Activated naive CD4-positive, alpha-beta T cell treated with anti-CD3 and anti-CD28 coated beads, Interleukin-2, amount 50 U/mL, for 72 hours (primary cell): ENCODE data around the gene APBB2. TPM values are rescaled to one million over a fixed set of nuclear protein-coding genes. Genes with fewer than 3 reads are reported as not detected.
"Not testable (repeated sequence)": the region's sequence is repeated elsewhere in the genome, so short reads cannot be mapped to it uniquely, and the experiment has no call there.

Experiments used
- ATAC-seq, 2 donors: fragments of 150-1000 bp; cut with Tn5 transposase; 2 replicates each; pipeline ENCODE4 v1.10.0; 2021; ENCODE audit warnings: mild to moderate bottlenecking in 2 of 2, moderate library complexity in 2 of 2
- DNase-seq, 2 donors: peaks; one replicate each; pipeline ENCODE4 v3.0.0; 2021 to 2022; ENCODE audit warnings: low spot score in 2 of 2
- H3K27ac Mint-ChIP-seq, 2 donors: one replicate each; pipeline ENCODE4 v1.8.0; 2022; ENCODE audit warnings: mild to moderate bottlenecking in 2 of 2, mixed read lengths in 2 of 2
- H3K36me3 Mint-ChIP-seq, 2 donors: one replicate each; pipeline ENCODE4 v1.8.0; 2022; ENCODE audit warnings: mixed read lengths in 2 of 2
- H3K9me3 Mint-ChIP-seq, 2 donors: one replicate each; pipeline ENCODE4 v1.8.0; 2022; ENCODE audit warnings: mixed read lengths in 2 of 2
- total RNA-seq, 2 donors: library from RNA; stranded (reverse); gene quantifications; one replicate each; pipeline ENCODE4 v1.2.3, GENCODE V29; 2022

Gene APBB2
- total RNA-seq, 2 donors from 2014 or later: 1.6 to 6.1 TPM

DNA sequence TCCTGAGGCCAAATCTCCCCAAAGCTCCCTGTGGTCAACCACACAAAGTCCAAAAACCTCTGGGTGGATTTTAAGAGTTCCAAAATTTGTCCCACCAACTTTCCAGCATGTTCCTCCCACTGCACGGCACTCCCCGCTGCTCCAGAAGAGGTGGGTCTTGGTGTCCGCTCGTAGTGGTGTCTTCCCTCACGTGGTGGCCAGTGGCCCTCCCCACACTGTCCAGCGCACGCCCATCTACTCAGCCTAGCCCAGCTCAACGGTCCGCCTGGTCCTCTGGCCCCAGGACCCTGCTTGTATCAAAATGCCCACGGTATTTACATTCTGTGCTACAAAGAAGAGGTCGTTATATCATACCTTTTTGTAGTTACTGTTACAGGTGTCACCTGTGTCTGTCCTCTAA lies 381.1 kb downstream of the APBB2 start:
- H3K9me3 Mint-ChIP-seq: peaks cover 0 to 3% of the 10 kb centered on the region in 2 donors
- DNase-seq (no peak), ATAC-seq (no peak)
- H3K36me3 Mint-ChIP-seq: peaks cover 0 to 10% of the 10 kb centered on the region in 2 donors
- no peak overlapping the region for H3K27ac Mint-ChIP-seq

DNA sequence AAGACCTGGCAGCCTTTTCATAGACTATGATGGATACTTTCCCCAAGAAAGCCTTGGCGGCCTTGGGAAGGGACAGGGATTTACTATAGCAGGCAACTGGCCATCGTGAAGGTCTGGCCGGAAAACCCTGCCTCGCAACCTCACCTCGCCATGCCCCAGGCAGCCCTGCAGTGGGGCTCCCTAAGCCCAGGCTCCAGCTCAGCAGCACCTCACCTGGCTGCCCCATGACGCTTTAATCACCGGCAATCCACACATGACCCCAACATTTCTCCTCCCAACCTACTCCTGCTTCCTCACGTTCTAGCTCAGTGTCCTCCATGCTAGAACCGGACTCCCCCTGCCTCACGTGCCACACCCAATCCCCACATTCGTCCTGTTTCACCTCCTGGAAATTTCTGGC lies 382.2 kb downstream of the APBB2 start:
- DNase-seq (no peak), ATAC-seq (no peak)
- Mint-ChIP-seq H3K27ac (no peak overlapping the region), H3K36me3 (peaks cover 0 to 14% of the 10 kb centered on the region in 2 donors), H3K9me3 (peaks cover 0 to 7% of the 10 kb centered on the region in 2 donors)

DNA sequence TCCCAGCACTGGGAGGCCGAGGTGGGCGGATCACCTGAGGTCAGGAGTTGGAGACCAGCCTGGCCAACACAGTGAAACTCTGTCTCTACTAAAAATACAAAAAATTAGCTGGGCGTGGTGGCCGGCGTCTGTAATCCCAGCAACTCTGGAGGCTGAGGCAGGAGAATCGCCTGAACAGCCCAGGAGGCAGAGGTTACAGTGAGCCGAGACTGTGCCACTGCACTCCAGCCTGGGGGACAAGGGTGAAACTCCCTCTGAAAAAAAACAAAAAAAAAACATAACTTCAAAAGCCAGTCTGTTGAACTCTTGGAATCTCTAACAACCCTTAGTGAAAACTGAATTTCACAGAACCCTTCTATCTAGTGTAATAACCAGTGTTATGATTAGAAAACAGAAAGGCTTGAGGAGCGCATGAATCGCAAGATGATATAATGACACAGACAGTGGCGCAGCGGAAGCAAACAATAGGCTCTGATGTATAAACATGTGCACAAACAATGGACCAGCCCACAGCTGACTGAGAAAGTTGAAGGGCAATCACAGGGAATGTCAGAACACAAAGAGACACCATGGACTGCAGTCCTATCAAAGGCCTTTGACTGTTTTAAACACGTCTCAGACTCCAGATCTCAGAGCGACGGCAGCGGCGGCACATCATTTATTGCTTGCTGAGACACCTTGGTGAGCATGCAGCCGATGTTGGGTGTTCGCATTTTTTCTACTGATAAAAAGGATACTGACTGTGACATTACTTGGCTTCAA lies 383.0 kb downstream of the APBB2 start:
- no peak for DNase-seq
- Mint-ChIP-seq H3K9me3 (peaks cover 0 to 7% of the 10 kb centered on the region in 2 donors), H3K27ac (peak overlapping the region in 1 of 2 donors; percentile 5), H3K36me3 (peaks cover 0 to 14% of the 10 kb centered on the region in 2 donors)
- ATAC-seq: no peak

DNA sequence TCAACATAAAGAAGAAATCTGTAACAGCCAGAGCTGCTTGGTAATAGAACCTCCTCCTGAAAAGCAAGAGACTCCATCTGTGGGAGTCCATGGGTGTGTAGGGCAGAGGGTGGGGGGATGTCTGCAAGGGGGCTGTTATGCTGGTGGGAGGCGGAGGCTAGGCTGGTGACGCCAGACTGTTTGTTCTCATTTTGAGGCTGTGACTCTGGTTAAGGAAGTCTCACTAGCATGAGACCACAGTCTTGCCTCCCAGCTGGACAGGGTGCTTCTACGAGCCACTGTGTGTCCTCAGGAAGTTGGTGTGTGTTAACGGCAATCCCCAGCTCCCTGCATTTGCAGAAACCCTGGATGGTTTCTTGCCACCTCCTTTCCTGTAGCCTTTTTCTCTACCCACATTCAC lies 384.8 kb downstream of the APBB2 start:
- Mint-ChIP-seq H3K36me3 (peaks cover 0 to 14% of the 10 kb centered on the region in 2 donors), H3K27ac (peak overlapping the region in 1 of 2 donors; percentile 50), H3K9me3 (peaks cover 0 to 7% of the 10 kb centered on the region in 2 donors)
- ATAC-seq (no peak), DNase-seq (no peak)

DNA sequence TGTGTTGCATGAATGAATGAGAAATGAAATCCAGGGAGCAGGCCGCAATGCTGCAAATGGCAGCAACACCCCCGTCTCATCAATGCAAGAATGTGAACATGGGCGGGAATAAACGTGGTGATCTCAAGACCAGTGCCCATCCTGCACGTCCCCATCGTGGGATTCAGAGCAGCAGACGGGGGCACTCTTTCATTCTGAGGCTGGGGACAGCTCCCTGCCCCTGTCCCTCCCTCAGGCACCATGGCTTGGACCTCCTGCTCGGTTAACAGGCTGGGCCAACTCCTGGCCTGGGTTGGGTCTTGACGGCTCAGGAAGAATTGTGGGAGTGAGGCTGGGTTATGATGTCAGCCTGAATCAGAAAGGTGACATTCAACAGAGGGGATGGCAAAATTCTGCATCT lies 385.7 kb downstream of the APBB2 start:
- H3K36me3 Mint-ChIP-seq: peaks cover 0 to 14% of the 10 kb centered on the region in 2 donors
- DNase-seq (no peak), ATAC-seq (no peak)
- H3K27ac Mint-ChIP-seq: no peak overlapping the region
- H3K9me3 Mint-ChIP-seq: peaks cover 0 to 7% of the 10 kb centered on the region in 2 donors

DNA sequence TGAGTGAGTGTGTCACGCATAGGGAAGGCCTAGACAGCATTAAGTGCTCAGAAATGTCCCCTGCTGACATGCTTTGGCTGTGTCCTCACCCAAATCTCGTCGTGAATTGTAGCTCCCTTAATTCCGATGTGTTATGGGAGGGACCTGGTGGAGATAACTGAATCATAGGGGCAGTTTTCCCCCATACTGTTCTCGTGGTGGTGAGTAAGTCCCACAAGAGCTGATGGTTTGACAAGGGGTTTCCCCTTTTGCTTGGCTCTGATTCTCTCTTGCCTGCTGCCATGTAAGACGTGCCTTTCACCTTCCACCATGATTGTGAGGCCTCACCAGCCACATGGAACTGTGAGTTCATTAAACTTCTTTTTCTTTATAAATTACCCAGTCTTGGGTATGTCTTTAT lies 386.6 kb downstream of the APBB2 start:
- ATAC-seq (peak in 1 of 2 donors; percentile 91), DNase-seq (no peak)
- Mint-ChIP-seq H3K9me3 (peaks cover 0 to 7% of the 10 kb centered on the region in 2 donors), H3K36me3 (peaks cover 0 to 14% of the 10 kb centered on the region in 2 donors), H3K27ac (no peak overlapping the region)

DNA sequence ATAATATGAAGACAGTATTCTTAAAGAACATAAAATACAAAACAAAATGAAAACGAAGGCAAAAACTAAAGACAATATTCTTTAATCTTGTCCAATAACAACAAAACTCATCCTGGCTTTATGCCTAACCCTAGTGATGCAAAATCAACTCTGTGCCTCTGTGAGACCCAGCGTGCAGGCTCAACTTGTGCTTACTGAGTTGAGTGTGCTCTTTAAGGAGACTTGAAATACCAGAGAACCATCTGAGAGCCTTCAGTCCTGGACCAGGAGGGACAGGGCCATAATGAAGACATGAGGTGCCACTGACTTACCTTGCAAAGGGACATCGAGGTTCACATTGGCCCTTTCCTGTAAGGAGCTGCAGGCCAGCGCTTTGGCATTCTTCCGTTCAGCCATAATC lies 387.5 kb downstream of the APBB2 start:
- Mint-ChIP-seq H3K9me3 (peaks cover 0 to 7% of the 10 kb centered on the region in 2 donors), H3K27ac (no peak overlapping the region), H3K36me3 (peaks cover 0 to 14% of the 10 kb centered on the region in 2 donors)
- no peak for DNase-seq
- no peak for ATAC-seq

DNA sequence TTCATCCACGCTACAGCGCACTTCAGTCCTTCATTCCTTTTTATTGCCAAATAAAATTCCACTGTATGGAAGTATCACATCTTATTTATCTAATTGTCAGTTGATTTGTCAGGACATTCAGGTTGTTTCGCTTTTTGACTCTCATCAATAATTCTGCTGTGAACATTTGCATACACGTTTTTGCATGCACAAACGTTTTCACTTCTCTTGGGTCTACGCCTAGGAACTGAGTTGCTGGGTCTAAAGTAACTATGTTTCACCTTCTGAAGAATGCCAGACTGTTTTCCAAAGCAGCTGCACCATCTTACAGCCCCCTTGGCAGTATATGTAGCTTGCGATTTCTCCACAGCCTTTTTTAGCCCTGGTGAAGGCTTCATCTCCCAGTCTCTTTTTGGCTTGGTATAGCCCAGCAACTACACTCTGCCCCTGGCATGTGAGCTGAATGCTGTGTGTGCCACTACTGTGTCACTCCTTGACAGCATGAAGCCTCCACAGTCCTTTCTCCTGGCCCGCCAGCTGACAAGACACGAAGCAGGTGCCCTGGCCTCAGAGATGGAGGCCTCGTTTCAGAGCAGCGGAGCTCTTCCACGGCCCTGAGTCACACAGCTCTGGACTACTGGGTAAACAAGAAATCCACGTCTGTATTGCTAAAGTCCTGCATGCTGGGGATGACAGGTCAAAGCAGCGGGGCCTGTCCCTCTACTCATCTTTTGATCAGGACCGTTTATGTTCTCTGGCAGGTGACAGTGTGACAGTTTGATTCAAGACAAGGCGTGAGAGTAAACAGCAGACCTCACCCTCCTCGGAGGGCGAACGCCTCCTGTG lies 389.1 kb downstream of the APBB2 start:
- ATAC-seq (no peak), DNase-seq (no peak)
- peaks cover 0 to 14% of the 10 kb centered on the region in 2 donors for H3K36me3 Mint-ChIP-seq
- no peak overlapping the region for H3K27ac Mint-ChIP-seq
- H3K9me3 Mint-ChIP-seq: peaks cover 0 to 7% of the 10 kb centered on the region in 2 donors

DNA sequence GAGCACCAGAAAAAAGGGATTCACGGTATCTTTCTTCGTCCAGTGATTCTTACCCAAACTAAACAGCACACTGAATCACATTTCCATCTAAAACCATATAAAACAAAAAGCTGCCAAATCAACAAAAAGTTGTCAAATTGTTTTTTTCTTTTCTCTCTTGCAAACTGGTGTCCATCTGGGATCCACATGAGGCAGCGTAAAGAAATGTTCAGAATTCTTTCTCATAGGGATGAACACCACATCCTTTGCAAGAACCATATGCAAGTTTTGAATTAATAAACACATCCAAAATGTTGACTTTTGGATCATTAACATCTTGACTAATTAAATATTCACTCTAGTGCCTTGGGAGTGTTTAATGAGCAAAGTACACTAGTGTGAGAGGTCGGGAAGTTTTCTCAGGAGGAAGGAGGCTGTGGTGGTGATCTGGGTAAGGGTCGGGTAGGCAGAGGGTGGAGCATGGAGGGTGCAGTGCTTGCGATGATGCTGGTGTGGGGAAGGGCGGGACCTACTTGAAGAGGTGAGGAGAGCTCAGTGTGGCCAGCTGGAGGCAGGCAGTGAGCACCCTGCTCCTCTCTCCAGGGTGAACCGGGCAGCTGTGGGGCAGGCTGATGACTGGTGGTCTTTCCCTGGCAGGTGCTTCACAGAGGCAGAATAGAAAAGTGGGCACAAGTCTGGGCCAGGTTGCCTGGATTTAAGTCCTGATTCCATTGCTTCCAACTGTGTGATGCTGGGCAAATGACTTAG lies 391.7 kb downstream of the APBB2 start:
- no peaks in the 10 kb centered on the region for H3K9me3 Mint-ChIP-seq
- H3K36me3 Mint-ChIP-seq: no peaks in the 10 kb centered on the region
- ATAC-seq: no peak
- no peak for DNase-seq
- H3K27ac Mint-ChIP-seq: no peak overlapping the region

DNA sequence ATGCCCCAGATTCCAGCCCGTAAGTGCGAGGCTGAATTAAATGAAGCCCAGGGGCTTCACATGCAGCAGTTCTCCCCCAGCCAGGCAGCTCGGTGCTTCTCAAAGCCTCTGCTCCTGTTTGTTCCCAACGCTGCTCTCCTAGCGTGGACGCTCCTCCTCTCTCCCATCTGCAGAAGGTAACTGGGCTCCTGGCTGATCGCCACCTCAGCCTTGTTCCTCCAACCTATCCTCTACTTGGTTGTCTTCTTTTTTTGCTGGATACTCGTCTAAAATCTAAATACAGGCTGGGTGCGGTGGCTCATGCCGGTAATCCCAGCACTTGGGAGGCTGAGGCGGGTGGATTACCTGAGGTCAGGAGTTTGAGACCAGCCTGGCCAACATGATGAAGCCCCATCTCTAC lies 394.2 kb downstream of the APBB2 start:
- Mint-ChIP-seq H3K36me3 (no peaks in the 10 kb centered on the region), H3K27ac (no peak overlapping the region), H3K9me3 (no peaks in the 10 kb centered on the region)
- ATAC-seq: no peak
- DNase-seq: no peak

DNA sequence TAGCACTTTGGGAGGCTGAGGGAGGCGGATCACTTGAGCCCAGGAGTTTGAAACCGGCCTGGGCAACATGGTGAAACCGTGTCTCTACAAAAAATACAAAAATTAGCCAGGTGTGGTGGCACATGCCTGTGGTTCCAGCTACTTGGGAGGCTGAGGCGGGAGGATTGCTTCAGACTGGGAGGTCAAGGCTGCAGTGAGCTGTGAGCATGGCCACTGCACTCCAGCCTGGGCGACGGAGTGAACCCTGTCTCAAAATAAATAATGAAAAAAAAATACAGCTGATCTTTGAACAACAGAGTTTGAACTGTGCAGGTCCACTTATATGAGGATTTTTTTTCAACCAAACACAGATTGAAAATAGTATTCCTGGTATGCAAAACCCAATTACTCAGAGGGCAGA lies 397.2 kb downstream of the APBB2 start:
- not testable (repeated sequence) for H3K36me3 Mint-ChIP-seq, DNase-seq, H3K9me3 Mint-ChIP-seq, H3K27ac Mint-ChIP-seq, ATAC-seq

DNA sequence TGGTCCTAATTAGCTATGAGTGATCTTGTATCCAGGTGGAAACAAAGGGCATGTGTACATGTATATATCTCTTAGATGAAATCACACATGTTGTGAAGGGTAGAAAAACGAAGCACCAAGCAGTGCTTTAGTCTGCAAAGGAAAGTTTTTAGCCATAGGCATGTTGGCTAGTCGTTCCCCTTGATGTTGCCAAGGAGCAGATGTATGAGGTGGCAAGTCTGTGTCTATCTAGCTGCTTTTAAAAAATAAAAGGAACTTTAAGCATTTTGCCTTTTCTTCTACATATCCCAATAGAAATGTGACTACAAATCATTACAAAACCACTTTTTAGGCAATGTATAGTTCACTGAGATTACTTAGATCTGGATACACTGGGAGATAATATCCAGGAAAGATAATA lies 401.5 kb downstream of the APBB2 start:
- Mint-ChIP-seq H3K9me3 (no peaks in the 10 kb centered on the region), H3K36me3 (no peaks in the 10 kb centered on the region), H3K27ac (no peak overlapping the region)
- DNase-seq (no peak), ATAC-seq (no peak)

DNA sequence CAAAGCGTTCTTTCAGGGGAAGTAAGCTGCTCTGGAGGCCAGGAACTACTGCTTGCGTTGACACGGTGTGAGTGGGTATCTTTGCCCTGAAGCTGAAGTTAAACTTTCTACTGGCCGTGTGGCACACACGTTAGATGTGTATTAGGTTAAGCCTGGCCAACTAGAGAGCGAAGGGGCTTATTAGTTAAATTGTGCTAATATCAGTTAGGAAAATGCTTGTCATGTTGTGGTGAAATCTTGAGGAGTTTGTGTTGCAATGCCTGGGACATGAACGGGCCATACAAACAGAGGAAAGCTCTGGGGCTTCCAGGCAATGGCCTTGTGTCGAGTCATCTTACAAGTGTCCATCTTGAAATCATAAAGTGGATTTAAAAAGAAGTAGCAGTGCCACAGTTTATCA lies 402.0 kb downstream of the APBB2 start:
- H3K9me3 Mint-ChIP-seq: no peaks in the 10 kb centered on the region
- no peaks in the 10 kb centered on the region for H3K36me3 Mint-ChIP-seq
- ATAC-seq (no peak), DNase-seq (no peak)
- H3K27ac Mint-ChIP-seq: no peak overlapping the region

DNA sequence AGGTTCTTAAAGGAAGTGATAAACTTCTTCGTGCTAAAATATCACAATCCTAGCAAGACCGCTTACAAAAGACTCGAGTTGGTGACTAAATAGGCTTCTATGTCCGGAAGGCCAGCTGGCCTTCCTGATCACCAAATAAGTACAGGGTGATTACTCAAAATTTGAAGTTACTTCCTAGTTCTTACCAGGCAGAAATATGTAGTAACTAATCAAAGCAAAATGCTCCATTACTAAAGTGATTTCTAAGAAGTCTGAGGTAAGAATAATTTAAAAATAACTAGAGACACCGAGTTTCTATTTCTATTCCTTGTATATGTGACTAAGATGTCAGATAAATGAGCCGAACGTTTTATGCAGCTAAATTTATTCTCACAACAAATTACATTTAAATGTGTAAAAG lies 402.4 kb downstream of the APBB2 start:
- DNase-seq (no peak), ATAC-seq (no peak)
- H3K36me3 Mint-ChIP-seq: no peaks in the 10 kb centered on the region
- no peaks in the 10 kb centered on the region for H3K9me3 Mint-ChIP-seq
- H3K27ac Mint-ChIP-seq: no peak overlapping the region

DNA sequence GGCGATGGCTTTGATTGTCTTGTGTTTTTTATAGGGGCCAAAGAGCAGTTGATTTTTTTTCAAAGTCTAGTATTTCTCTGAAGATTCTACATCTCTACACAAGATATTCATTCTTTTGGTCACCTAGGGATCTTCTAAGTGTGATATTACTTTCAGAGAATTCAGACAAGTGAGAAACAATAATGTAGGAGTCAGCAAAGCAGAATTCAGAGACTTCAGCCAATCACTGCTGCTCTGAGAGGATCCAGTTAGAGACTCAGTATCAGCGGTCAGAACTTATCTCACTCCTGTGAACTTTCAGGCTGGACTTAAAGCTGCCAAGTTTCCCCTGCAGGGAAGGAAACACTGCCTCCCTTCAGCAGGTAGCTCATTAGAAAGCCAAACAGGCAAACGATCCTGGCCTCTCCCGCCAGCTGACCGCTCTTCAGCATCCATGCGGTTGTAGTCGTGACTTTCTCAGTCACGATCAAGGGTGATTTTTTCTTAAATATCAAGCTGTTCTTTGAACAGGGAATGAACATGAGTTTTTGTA lies 405.4 kb downstream of the APBB2 start:
- DNase-seq: no peak

DNA sequence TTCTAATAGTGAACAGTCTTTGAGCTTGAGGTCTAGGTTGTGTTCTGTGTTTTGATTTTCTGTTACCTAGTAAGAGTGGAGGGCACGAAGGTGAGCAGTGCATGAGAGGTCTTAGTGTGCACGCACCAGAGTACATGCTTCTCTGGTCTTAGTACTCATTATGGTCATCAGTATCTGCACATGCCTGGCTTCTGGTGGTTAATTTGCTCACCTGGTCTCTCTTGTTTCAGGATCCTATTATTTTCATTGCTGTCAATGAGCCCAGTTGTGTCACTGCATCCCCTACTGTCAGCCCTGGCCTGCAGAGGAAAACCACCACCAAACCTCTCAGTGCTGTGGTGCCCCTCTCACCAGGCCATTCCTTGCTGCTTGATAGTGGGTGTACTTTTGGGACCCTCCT lies 409.7 kb downstream of the APBB2 start:
- Mint-ChIP-seq H3K27ac (no peak overlapping the region), H3K36me3 (no peaks in the 10 kb centered on the region), H3K9me3 (no peaks in the 10 kb centered on the region)
- ATAC-seq (no peak), DNase-seq (no peak)

More for the DNA sequence above, 405.4 kb downstream of the APBB2 start:
- no peaks in the 10 kb centered on the region for H3K36me3 Mint-ChIP-seq
- H3K9me3 Mint-ChIP-seq: no peaks in the 10 kb centered on the region
- H3K27ac Mint-ChIP-seq: no peak overlapping the region
- no peak for ATAC-seq

DNA sequence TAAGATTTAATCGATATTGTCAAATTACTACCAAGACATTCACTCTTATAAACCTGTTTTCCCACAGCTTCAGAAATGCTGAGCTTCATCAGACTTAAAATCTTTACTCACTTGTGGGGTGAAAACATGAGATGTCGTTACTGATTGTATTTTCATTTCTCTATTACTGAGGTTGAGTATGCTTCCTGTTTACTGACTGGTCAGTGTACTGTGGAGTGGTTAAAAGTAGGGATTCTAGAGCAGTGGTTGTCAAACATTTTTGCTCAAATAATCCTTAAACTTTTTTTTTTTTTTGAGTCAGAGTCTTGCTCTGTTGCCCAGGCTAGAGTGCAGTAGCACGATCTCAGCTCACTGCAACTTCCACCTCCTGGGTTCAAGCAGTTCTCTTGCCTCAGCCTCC lies 414.3 kb downstream of the APBB2 start:
- ATAC-seq (no peak), DNase-seq (no peak)
- H3K9me3 Mint-ChIP-seq: no peaks in the 10 kb centered on the region
- no peaks in the 10 kb centered on the region for H3K36me3 Mint-ChIP-seq
- no peak overlapping the region for H3K27ac Mint-ChIP-seq
